Measurements from ENCODE around the gene RNF151. TPM values are rescaled to one million over a fixed set of nuclear protein-coding genes. Genes with fewer than 3 reads are reported as not detected.

Gene RNF151
- total and polyA plus RNA-seq, 10 donors = 0.16 to 0.26 (median 0.17) TPM; not detected in 7

- 90 to 95% (median 91%) methylated on average over 15 to 27 of the region's 27 CpGs for WGBS, 5 donors
- no peak for DNase-seq
These were observed 31.7 kb downstream of the RNF151 start for GRCh38 chr16:1998360-1998835.

GRCh38 chr16:1998852-1999801 lies 32.5 kb downstream of the RNF151 start:
- peak overlapping the region in 3 of 8 donors; percentile 20 to 31 (median 27) for H3K27ac ChIP-seq
- intact Hi-C loops (cut with DNase I; ENCODE audit: low total_unique reads) = no loop called here
- H3K36me3 ChIP-seq = peaks cover 5 to 77% (median 69%) of the 10 kb centered on the region in 6 donors
- 91 to 97% (median 91%) methylated on average over 26 to 39 of the region's 39 CpGs for WGBS, 5 donors
- no peak for TF ChIP-seq CTCF (IDR thresholded peaks at IDR 0.05 in 8 of 11, conservative IDR thresholded peaks at IDR 0.05 in 3 of 11)
- peak in 1 of 3 donors; percentile 8 for TF ChIP-seq POLR2AphosphoS5 (IDR thresholded peaks at IDR 0.05)
- TF ChIP-seq POLR2A (IDR thresholded peaks at IDR 0.05) = no peak
- no peaks in the 10 kb centered on the region for H3K9me3 ChIP-seq
- no peak overlapping the region for H3K4me3 ChIP-seq
- H3K27me3 ChIP-seq (replicated peaks in 1 of 7) = no peaks in the 10 kb centered on the region
- peaks cover 7 to 27% (median 11%) of the 10 kb centered on the region in 6 donors for H3K4me1 ChIP-seq
- peak; percentile 72 for DNase-seq

More at GRCh38 chr16:1998360-1998835, 31.7 kb downstream of the RNF151 start:
- no peaks in the 10 kb centered on the region for H3K9me3 ChIP-seq
- peak overlapping the region in 1 of 8 donors; percentile 20 for H3K27ac ChIP-seq
- no peak overlapping the region for H3K4me3 ChIP-seq
- H3K4me1 ChIP-seq = peaks cover 1 to 20% (median 3%) of the 10 kb centered on the region in 6 donors
- H3K27me3 ChIP-seq (replicated peaks in 1 of 7) = no peaks in the 10 kb centered on the region
- TF ChIP-seq CTCF (IDR thresholded peaks at IDR 0.05 in 8 of 11, conservative IDR thresholded peaks at IDR 0.05 in 3 of 11) (no peak), POLR2AphosphoS5 (IDR thresholded peaks at IDR 0.05) (no peak), POLR2A (IDR thresholded peaks at IDR 0.05) (no peak)
- intact Hi-C loops (cut with DNase I; ENCODE audit: low total_unique reads) = no loop called here
- peaks cover 5 to 74% (median 68%) of the 10 kb centered on the region in 6 donors for H3K36me3 ChIP-seq

GRCh38 chr16:1999866-2000514 lies 33.3 kb downstream of the RNF151 start:
- peak; percentile 78 for DNase-seq
- intact Hi-C loops (cut with DNase I; ENCODE audit: low total_unique reads) = no loop called here
- H3K36me3 ChIP-seq = peaks cover 5 to 82% (median 69%) of the 10 kb centered on the region in 6 donors
- no peak overlapping the region for H3K4me3 ChIP-seq
- no peaks in the 10 kb centered on the region for H3K9me3 ChIP-seq
- TF ChIP-seq CTCF (IDR thresholded peaks at IDR 0.05 in 8 of 11, conservative IDR thresholded peaks at IDR 0.05 in 3 of 11) = no peak
- no peak for TF ChIP-seq POLR2A (IDR thresholded peaks at IDR 0.05)
- TF ChIP-seq POLR2AphosphoS5 (IDR thresholded peaks at IDR 0.05) = peak in 2 of 3 donors; percentile 48 to 50
- WGBS, 5 donors = 73 to 90% (median 80%) methylated on average over 19 to 28 of the region's 28 CpGs
- H3K4me1 ChIP-seq = peaks cover 16 to 35% (median 19%) of the 10 kb centered on the region in 6 donors
- no peaks in the 10 kb centered on the region for H3K27me3 ChIP-seq (replicated peaks in 1 of 7)
- H3K27ac ChIP-seq = peak overlapping the region in 3 of 8 donors; percentile 20 to 31 (median 27)

Data from spleen (tissue), 11 donors.